Measurements from ENCODE around the gene UBQLN2. TPM values are rescaled to one million over a fixed set of nuclear protein-coding genes. Genes with fewer than 3 reads are reported as not detected.
"Not testable (repeated sequence)": the region's sequence is repeated elsewhere in the genome, so short reads cannot be mapped to it uniquely, and the experiment has no call there.

UBQLN2 gene
- total and polyA plus RNA-seq, 2 of the 8 experiments (the other 6 are each of a cell fraction or from before 2014, with no cell fraction given) = 21.0 to 35.3 TPM

DNA sequence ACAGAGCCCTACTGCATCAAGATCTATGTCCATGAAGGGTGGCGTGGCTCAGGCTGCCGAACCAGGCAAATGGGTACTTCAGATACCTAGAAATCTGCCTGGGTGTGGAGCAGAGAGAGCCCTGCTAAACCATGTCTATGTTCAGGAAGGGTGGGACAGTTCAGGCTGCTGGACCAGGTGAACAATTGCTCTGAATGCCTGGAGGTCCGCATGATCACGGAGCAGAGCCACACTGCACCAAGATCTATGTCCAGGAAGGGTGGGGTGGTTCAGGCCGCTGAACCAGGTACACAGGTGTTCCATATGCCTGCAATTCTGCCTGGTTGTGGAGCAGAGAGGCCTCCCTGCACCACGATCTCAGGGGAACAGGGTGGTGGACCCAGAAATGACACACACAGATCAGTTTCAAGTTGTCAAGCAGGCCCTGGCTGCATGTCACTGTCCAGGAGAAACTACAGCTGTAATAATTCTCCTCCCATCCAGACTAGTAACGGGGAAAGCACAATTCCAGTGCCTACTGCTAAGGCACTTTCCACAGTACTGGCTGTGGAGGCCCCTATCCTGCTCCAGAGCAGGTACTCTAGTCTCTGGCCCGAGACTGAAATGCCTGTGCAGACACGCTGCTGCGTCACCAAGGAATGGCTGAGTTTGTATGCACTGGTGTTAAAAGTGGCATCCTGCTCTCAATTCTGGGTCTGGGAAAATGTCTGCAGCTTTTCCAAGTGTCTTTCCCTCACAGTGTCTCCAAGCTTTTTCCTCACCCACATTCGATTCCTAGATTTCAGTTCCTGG, 25.2 kb downstream of the UBQLN2 start (continued):
- TF ChIP-seq CBX8 (IDR thresholded peaks at IDR 0.05; ENCODE audit: borderline replicate concordance, low read depth, low read length) = no peak
- no peak for TF ChIP-seq KDM5A (IDR thresholded peaks at IDR 0.05; ENCODE audit: low read length)
- TF ChIP-seq ASH2L (IDR thresholded peaks at IDR 0.05; ENCODE audit: low read length) = no peak
- no peak for TF ChIP-seq GABPA (IDR thresholded peaks at IDR 0.05; ENCODE audit: borderline replicate concordance, insufficient read depth, low read length)
- no peak for TF ChIP-seq USF2 (IDR thresholded peaks at IDR 0.05; ENCODE audit: low read length)
- TF ChIP-seq RFX5 (IDR thresholded peaks at IDR 0.05; ENCODE audit: borderline replicate concordance, low read depth, low read length) = no peak
- no peak for TF ChIP-seq BACH1 (IDR thresholded peaks at IDR 0.05; ENCODE audit: low read length)
- TF ChIP-seq TAF7 (optimal IDR thresholded peaks at IDR 0.05; ENCODE audit: borderline replicate concordance, low read depth, low read length) = no peak
- no peak for TF ChIP-seq SAP30 (IDR thresholded peaks at IDR 0.05; ENCODE audit: insufficient read depth, insufficient replicate concordance, low read length)

DNA sequence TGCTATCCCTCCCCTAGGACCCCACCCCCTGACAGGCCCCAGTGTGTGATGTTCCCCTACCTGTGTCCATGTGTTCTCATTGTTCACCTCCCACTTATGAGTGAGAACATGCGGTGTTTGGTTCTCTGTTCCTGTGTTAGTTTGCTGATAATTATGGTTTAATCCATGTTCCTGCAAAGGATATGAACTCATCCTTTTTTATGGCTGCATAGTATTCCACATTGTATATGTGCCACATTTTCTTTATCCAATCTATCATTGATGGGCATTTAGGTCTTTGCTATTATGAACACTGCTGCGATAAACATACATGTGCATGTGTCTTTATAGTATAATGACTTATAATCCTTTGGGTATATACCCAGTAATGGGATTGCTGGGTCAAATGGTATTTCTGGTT, 28.4 kb downstream of the UBQLN2 start:
- H3K56ac ChIP-seq (replicated peaks; ENCODE audit: insufficient read length, low read depth, low read length); H3K4me1 ChIP-seq (replicated peaks in 1 of 4; ENCODE audit: control insufficient read depth in 3 of 4, insufficient read depth in 4 of 4, low read length in 3 of 4); H3K27ac ChIP-seq (ENCODE audit: low read depth, low read length); H2AK5ac ChIP-seq (ENCODE audit: low read depth, low read length); H3K14ac ChIP-seq (ENCODE audit: insufficient read length); H3K79me2 ChIP-seq (ENCODE audit: control insufficient read depth in 1 of 2, insufficient read depth in 2 of 2, low read length in 2 of 2); H3K4me3 ChIP-seq (ENCODE audit: extremely low read depth in 1 of 4, insufficient read depth in 2 of 4, low read depth in 3 of 4, low read length in 4 of 4); H3K23me2 ChIP-seq (ENCODE audit: low read depth, low read length); H3K4ac ChIP-seq (replicated peaks; ENCODE audit: insufficient read length, low read depth, low read length); H2BK5ac ChIP-seq (ENCODE audit: low read depth, low read length); H3K18ac ChIP-seq (ENCODE audit: extremely low read depth, low read length); H2BK15ac ChIP-seq (ENCODE audit: low read length); FAIRE-seq; H3K36me3 ChIP-seq (ENCODE audit: control insufficient read depth in 2 of 4, insufficient read depth in 4 of 4, low read length in 3 of 4); H2AFZ ChIP-seq (ENCODE audit: low read length); H3K79me1 ChIP-seq (ENCODE audit: low read depth, low read length); H2BK12ac ChIP-seq (ENCODE audit: low read depth, low read length); H3K27me3 ChIP-seq (replicated peaks in 1 of 4; ENCODE audit: control insufficient read depth in 3 of 4, extremely low read depth in 1 of 4, insufficient read depth in 3 of 4, low read length in 3 of 4); H4K8ac ChIP-seq (ENCODE audit: extremely low read depth, insufficient read depth, low read length); H3K4me2 ChIP-seq (ENCODE audit: insufficient read depth in 1 of 2, low read depth in 2 of 2, low read length in 2 of 2); H4K91ac ChIP-seq (replicated peaks; ENCODE audit: insufficient read length, low read length); POLR2A ChIA-PET (ENCODE audit: partially characterized antibody); H3K23ac ChIP-seq (ENCODE audit: insufficient read length); H4K20me1 ChIP-seq (replicated peaks in 1 of 2; ENCODE audit: control insufficient read depth in 1 of 2, insufficient read depth in 2 of 2, low read length in 2 of 2); CTCF ChIA-PET (ENCODE audit: partially characterized antibody); H2BK120ac ChIP-seq (replicated peaks; ENCODE audit: low read depth, low read length); DNase-seq (ENCODE audit: low read depth in 1 of 2, low spot score in 2 of 2); H2BK20ac ChIP-seq (ENCODE audit: low read length); H4K5ac ChIP-seq (ENCODE audit: insufficient read length, low read depth, low read length); H3K9ac ChIP-seq (replicated peaks in 1 of 4; ENCODE audit: extremely low read depth in 1 of 4, low read depth in 3 of 4, low read length in 3 of 4): not testable (repeated sequence)
- H3K9me3 ChIP-seq (ENCODE audit: insufficient read depth in 2 of 2, low read depth in 1 of 2, low read length in 1 of 2) = peaks cover under 1 to 10% of the 10 kb centered on the region in 2 experiments; a peak in 2 of 4 replicates
- 86% methylated on average over 2 of the region's 2 CpGs; no CpG with 5 or more reads in 1 of the 2 experiments for WGBS, 2 experiments (ENCODE audit: extremely low coverage in 1 of 2, insufficient coverage in 1 of 2, insufficient read length in 1 of 2, insufficient replicate concordance in 2 of 2, low coverage in 1 of 2, low lambda C conversion rate in 2 of 2, missing lambda C conversion rate in 1 of 2)

Measured in H1 (cell line).